ENCODE results near the gene RHNO1. TPM values are rescaled to one million over a fixed set of nuclear protein-coding genes. Genes with fewer than 3 reads are reported as not detected.
A peak's percentile ranks its signal among the peaks of the same experiment; 100 is the strongest.

RHNO1 gene
- 10 to 100 TPM; 14.3 to 21.3 (median 17.2) TPM for total RNA-seq

DNA sequence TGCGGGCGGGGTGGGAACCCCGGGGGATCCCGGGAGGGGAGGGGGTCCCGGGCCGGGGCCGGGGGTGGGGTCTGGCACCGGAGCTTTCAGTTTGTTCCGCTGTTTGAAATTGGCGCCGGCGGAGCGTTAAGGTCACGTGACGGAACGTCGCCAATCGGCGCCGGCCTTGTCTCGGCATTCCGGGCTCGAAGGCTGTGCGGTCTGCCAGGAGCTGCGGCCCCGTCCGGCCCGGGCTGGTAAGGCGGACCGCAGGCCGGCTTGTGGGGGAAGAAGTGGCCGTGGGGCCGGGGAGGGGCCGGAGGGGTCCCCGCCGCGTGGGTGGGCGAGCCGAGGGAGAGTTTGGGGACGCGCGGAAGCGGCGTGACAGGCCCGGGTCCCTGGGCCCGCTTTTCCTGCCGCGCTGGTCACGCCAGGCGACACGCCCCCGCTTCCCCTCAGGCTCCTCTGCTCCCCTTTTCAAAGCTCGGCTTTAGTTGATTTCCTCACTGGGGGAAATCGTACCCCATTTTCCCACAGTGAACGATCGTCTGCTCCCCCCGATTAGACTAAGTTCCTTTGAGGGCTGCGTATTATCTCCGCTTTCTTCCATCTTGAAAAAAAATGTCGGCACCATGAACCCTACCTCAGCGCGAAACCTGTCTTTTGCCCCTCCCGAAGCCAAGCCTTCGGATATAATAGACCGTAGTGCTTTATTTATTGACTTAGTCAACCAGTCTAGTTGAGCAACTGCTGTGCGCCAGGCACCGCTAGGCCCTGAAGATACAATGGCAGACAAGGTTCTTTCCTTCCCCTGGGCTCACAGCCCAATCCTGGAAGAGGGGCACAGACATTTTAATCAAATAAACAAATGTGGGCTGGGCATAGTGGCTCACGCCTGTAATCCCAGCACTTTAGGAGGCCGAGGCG lies at the start of gene RHNO1, which contains the start of gene FOXM1:
Gene RHNO1 (plus strand): TSS at position 177 of the 906 bp plus-strand sequence. CDS start 8,144 bp downstream, outside the sequence.
Gene FOXM1 (minus strand): TSS at position 128 of the 906 bp plus-strand sequence. CDS start 2,696 bp downstream, outside the sequence.
- H3K4me3 ChIP-seq (ENCODE audit: low read depth, poor library complexity, severe bottlenecking) = peak within 1 kb of the TSS; percentile 54
- intact Hi-C loops (cut with DNase I; ENCODE audit: low total_unique reads) = no loop called here
- DNase-seq (ENCODE audit: low spot score in 2 of 2) = peak; percentile 90 to 98
- 0 to 1% methylated on average over 39 to 52 of the region's 70 CpGs for WGBS, 2 donors
- no peak for TF ChIP-seq CTCF (IDR thresholded peaks at IDR 0.05)
- peak in 1 of 2 donors; percentile 35 for TF ChIP-seq POLR2A (IDR thresholded peaks at IDR 0.05)

DNA sequence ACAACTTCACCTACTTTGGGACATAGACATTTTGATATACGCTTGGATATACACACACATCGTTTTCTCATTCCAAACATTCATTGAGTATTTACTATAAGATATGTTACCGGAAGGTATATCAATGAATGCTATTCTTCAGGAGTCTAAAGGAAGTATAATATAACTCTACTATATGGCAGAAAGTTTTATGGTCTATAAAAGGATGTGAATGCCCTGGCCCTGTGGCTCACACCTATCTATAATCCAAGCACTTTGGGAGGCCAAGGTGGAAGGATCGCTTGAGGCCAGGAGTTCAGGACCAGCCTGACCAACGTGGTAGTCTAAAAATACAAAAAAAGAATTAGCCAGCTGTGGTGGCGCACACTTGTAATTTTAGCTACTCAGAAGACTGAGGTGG lies 47.7 kb upstream of the RHNO1 start:
- no peak for TF ChIP-seq CTCF (IDR thresholded peaks at IDR 0.05)
- no peak for TF ChIP-seq POLR2A (IDR thresholded peaks at IDR 0.05)
- no peak overlapping the region for H3K4me3 ChIP-seq (ENCODE audit: low read depth, poor library complexity, severe bottlenecking)
- no peak for DNase-seq (ENCODE audit: low spot score in 2 of 2)
- intact Hi-C loops (cut with DNase I; ENCODE audit: low total_unique reads) = no loop called here
- 92 to 93% methylated on average over 6 of the region's 6 CpGs for WGBS, 2 donors

- no peak for DNase-seq (ENCODE audit: low spot score in 2 of 2)
- TF ChIP-seq POLR2A (IDR thresholded peaks at IDR 0.05) (no peak), CTCF (IDR thresholded peaks at IDR 0.05) (no peak)
- WGBS, 2 donors = 63 to 71% methylated on average over 6 of the region's 6 CpGs
- intact Hi-C loops (cut with DNase I; ENCODE audit: low total_unique reads) = no loop called here
- no peak overlapping the region for H3K4me3 ChIP-seq (ENCODE audit: low read depth, poor library complexity, severe bottlenecking)
Observed at GRCh38 chr12:2832550-2833127, 44.4 kb upstream of the RHNO1 start.

GRCh38 chr12:2833327-2833726 lies 43.7 kb upstream of the RHNO1 start:
- whole genome bisulfite sequencing, 2 donors = 36 to 43% methylated on average over 5 of the region's 5 CpGs
- DNase-seq (ENCODE audit: low spot score in 2 of 2) = no peak
- TF ChIP-seq POLR2A (IDR thresholded peaks at IDR 0.05) = no peak
- TF ChIP-seq CTCF (IDR thresholded peaks at IDR 0.05) = no peak
- H3K4me3 ChIP-seq (ENCODE audit: low read depth, poor library complexity, severe bottlenecking) = no peak overlapping the region
- intact Hi-C loops (cut with DNase I; ENCODE audit: low total_unique reads) = no loop called here

GRCh38 chr12:2833810-2834209 lies 43.2 kb upstream of the RHNO1 start:
- DNase-seq (ENCODE audit: low spot score in 2 of 2) = no peak
- intact Hi-C loops (cut with DNase I; ENCODE audit: low total_unique reads) = no loop called here
- no peak overlapping the region for H3K4me3 ChIP-seq (ENCODE audit: low read depth, poor library complexity, severe bottlenecking)
- 58 to 78% methylated on average over 9 of the region's 9 CpGs for WGBS, 2 donors
- TF ChIP-seq POLR2A (IDR thresholded peaks at IDR 0.05) (no peak), CTCF (IDR thresholded peaks at IDR 0.05) (no peak)

All from lower leg skin (tissue), 4 donors.